Neuronal stem cell (in vitro differentiated cells): ENCODE data around the gene MYO5A.
"Not testable (repeated sequence)": the region's sequence is repeated elsewhere in the genome, so short reads cannot be mapped to it uniquely, and the experiment has no call there.

ENCODE experiments used
- DNase-seq: peaks from one replicate; pipeline ENCODE4 v3.0.0-alpha.2; 2013; ENCODE audit warnings: low spot score
- H2AFZ ChIP-seq: one replicate; pipeline ENCODE4 v1.6.1; 2013; ENCODE audit warnings: mild to moderate bottlenecking, low read length, inconsistent platforms
- H2AK5ac ChIP-seq: 2 replicates; pipeline ENCODE4 v1.6.1; 2013; ENCODE audit warnings: low read depth, mild to moderate bottlenecking, inconsistent platforms, low read length, moderate library complexity, mixed read lengths
- H2BK120ac ChIP-seq: 2 replicates; pipeline ENCODE4 v1.6.1; 2013; ENCODE audit warnings: low read depth, mild to moderate bottlenecking, inconsistent platforms, low read length, moderate library complexity, mixed read lengths
- H2BK12ac ChIP-seq: one replicate; pipeline ENCODE4 v1.6.1; 2013; ENCODE audit warnings: low read length, inconsistent platforms
- H2BK15ac ChIP-seq: 2 replicates; pipeline ENCODE4 v1.6.1; 2013; ENCODE audit warnings: mild to moderate bottlenecking, low read length, inconsistent platforms, mixed read lengths
- H2BK5ac ChIP-seq: one replicate; pipeline ENCODE4 v1.6.1; 2013; ENCODE audit warnings: inconsistent platforms, mild to moderate bottlenecking, low read length, moderate library complexity
- H3K14ac ChIP-seq: one replicate; pipeline ENCODE4 v1.6.1; 2013; ENCODE audit warnings: low read length, inconsistent platforms
- H3K18ac ChIP-seq: 2 replicates; pipeline ENCODE4 v1.6.1; 2013; ENCODE audit warnings: low read length, inconsistent platforms
- H3K23ac ChIP-seq: 2 replicates; pipeline ENCODE4 v1.6.1; 2013; ENCODE audit warnings: low read depth, mild to moderate bottlenecking, mixed read lengths, low read length, inconsistent platforms; ENCODE audit not compliant: poor library complexity
- H3K27ac ChIP-seq: replicated peaks from 3 replicates; pipeline ENCODE4 v1.5.1; 2013; ENCODE audit warnings: low read length, inconsistent platforms
- H3K27me3 ChIP-seq, 3 experiments: 2 replicates each; pipeline ENCODE4 v1.6.1; 2013; ENCODE audit warnings: low read length in 3 of 3, mild to moderate bottlenecking in 2 of 3, inconsistent platforms in 1 of 3, low read depth in 1 of 3, mixed read lengths in 1 of 3, moderate library complexity in 1 of 3; ENCODE audit not compliant: control insufficient read depth in 3 of 3, insufficient read depth in 3 of 3
- H3K36me3 ChIP-seq, 2 donors: replicated peaks in 1 of 2; 2 replicates each; pipeline ENCODE4 v1.6.1; 2013; ENCODE audit warnings: low read length in 2 of 2; ENCODE audit not compliant: control insufficient read depth in 2 of 2, insufficient read depth in 2 of 2
- H3K4ac ChIP-seq: 2 replicates; pipeline ENCODE4 v1.6.1; 2013; ENCODE audit warnings: inconsistent platforms, mild to moderate bottlenecking, low read length, moderate library complexity
- H3K4me1 ChIP-seq, 2 donors: 1 replicate in 1 of 2; 2 replicates in 1 of 2; pipeline ENCODE4 v1.6.1; 2013; ENCODE audit warnings: low read length in 2 of 2, low read depth in 1 of 2; ENCODE audit not compliant: control insufficient read depth in 2 of 2, insufficient read depth in 1 of 2
- H3K4me2 ChIP-seq: one replicate; pipeline ENCODE4 v1.6.1; 2013; ENCODE audit warnings: mild to moderate bottlenecking, low read length, inconsistent platforms; ENCODE audit not compliant: insufficient read depth, poor library complexity, severe bottlenecking
- H3K4me3 ChIP-seq, 2 donors: 2 replicates each; pipeline ENCODE4 v1.5.1; 2013; ENCODE audit warnings: low read length in 2 of 2, mild to moderate bottlenecking in 2 of 2, inconsistent platforms in 1 of 2, moderate library complexity in 1 of 2
- H3K79me1 ChIP-seq: one replicate; pipeline ENCODE4 v1.6.1; 2013; ENCODE audit warnings: low read depth, mild to moderate bottlenecking, inconsistent platforms, low read length, moderate library complexity
- H3K9ac ChIP-seq: one replicate; pipeline ENCODE4 v1.6.1; 2013; ENCODE audit warnings: mild to moderate bottlenecking, low read depth, low read length, inconsistent platforms; ENCODE audit not compliant: poor library complexity
- H3K9me3 ChIP-seq, 2 donors: replicated peaks in 1 of 2; 2 replicates each; pipeline versions ENCODE3 to v1.6.1; 2013; ENCODE audit warnings: low read length in 2 of 2, mild to moderate bottlenecking in 2 of 2, inconsistent platforms in 1 of 2, low read depth in 1 of 2, mixed read lengths in 1 of 2, moderate library complexity in 1 of 2; ENCODE audit not compliant: control insufficient read depth in 2 of 2, insufficient read depth in 1 of 2
- H4K8ac ChIP-seq: one replicate; pipeline ENCODE4 v1.6.1; 2013; ENCODE audit warnings: low read depth, mild to moderate bottlenecking, inconsistent platforms, low read length, moderate library complexity
- H4K91ac ChIP-seq: one replicate; pipeline ENCODE4 v1.6.1; 2013; ENCODE audit warnings: low read length, low read depth, mild to moderate bottlenecking, inconsistent platforms; ENCODE audit not compliant: poor library complexity
- WGBS, 2 donors: extraction: QIAGEN DNeasy Blood & Tissue Kit; methylation state at CpG; one replicate each; pipeline ENCODE4 v1.1.7; 2013; ENCODE audit warnings: missing lambda C conversion rate in 2 of 2, mixed read lengths in 1 of 2; ENCODE audit not compliant: insufficient read length in 2 of 2, insufficient replicate concordance in 1 of 2; ENCODE audit errors: extremely low coverage in 2 of 2; 5-methylcytosine and 5-hydroxymethylcytosine counted together

Gene MYO5A

GRCh38 chr15:52489430-52489829, 39.2 kb downstream of the MYO5A start:
- H3K18ac ChIP-seq, H3K4me2 ChIP-seq, H3K14ac ChIP-seq, DNase-seq, H2BK12ac ChIP-seq, H2BK120ac ChIP-seq, H3K79me1 ChIP-seq, H3K27me3 ChIP-seq, H3K36me3 ChIP-seq, H4K8ac ChIP-seq, H4K91ac ChIP-seq, H3K4me3 ChIP-seq, H2AK5ac ChIP-seq, H2AFZ ChIP-seq, H2BK15ac ChIP-seq, H2BK5ac ChIP-seq, H3K27ac ChIP-seq, H3K9ac ChIP-seq, H3K4ac ChIP-seq, H3K23ac ChIP-seq, H3K9me3 ChIP-seq: not testable (repeated sequence)
- H3K4me1 ChIP-seq, result peaks cover 8 to 13% of the 10 kb centered on the region in 2 donors
- WGBS, 2 donors, result no CpG with 5 or more reads among the region's 4 CpGs

GRCh38 chr15:52488830-52489229, 39.9 kb downstream of the MYO5A start:
- no CpG with 5 or more reads among the region's 2 CpGs for WGBS, 2 donors
- peaks cover 8 to 13% of the 10 kb centered on the region in 2 donors for H3K4me1 ChIP-seq
- H3K14ac ChIP-seq, result no peak overlapping the region

GRCh38 chr15:52486003-52486996, 42.4 kb downstream of the MYO5A start:
- H2BK15ac ChIP-seq, result no peak overlapping the region
- H3K36me3 ChIP-seq, result no peaks in the 10 kb centered on the region

More at GRCh38 chr15:52488830-52489229, 39.9 kb downstream of the MYO5A start:
- Histone ChIP-seq H3K27me3 (no peaks in the 10 kb centered on the region), H2AK5ac (no peak overlapping the region), H3K27ac (no peak overlapping the region), H2BK15ac (no peak overlapping the region), H3K18ac (no peak overlapping the region), H3K4me2 (no peak overlapping the region), H3K4ac (no peak overlapping the region), H3K36me3 (no peaks in the 10 kb centered on the region), H3K4me3 (no peak overlapping the region), H3K9me3 (no peaks in the 10 kb centered on the region), H4K8ac (no peak overlapping the region), H2AFZ (no peak overlapping the region), H4K91ac (no peak overlapping the region), H2BK12ac (no peak overlapping the region), H3K23ac (no peak overlapping the region), H2BK120ac (no peak overlapping the region), H2BK5ac (no peak overlapping the region), H3K9ac (no peak overlapping the region), H3K79me1 (no peaks in the 10 kb centered on the region)
- no peak for DNase-seq

GRCh38 chr15:52485290-52485689, 43.4 kb downstream of the MYO5A start:
- H3K14ac ChIP-seq, result no peak overlapping the region
- no peak overlapping the region for H2AFZ ChIP-seq
- no peak overlapping the region for H2BK12ac ChIP-seq
- H3K18ac ChIP-seq, result no peak overlapping the region
- H2BK15ac ChIP-seq, result no peak overlapping the region
- no peaks in the 10 kb centered on the region for H3K27me3 ChIP-seq
- H3K4ac ChIP-seq, result no peak overlapping the region
- no peak overlapping the region for H2BK120ac ChIP-seq
- H3K4me2 ChIP-seq, result no peak overlapping the region
- no peaks in the 10 kb centered on the region for H3K9me3 ChIP-seq
- H2AK5ac ChIP-seq, result no peak overlapping the region
- no peak for DNase-seq
- H3K36me3 ChIP-seq, result no peaks in the 10 kb centered on the region
- no peak overlapping the region for H3K27ac ChIP-seq
- no peak overlapping the region for H2BK5ac ChIP-seq
- no peak overlapping the region for H3K4me3 ChIP-seq
- H3K79me1 ChIP-seq, result peaks cover under 1% of the 10 kb centered on the region
- H3K23ac ChIP-seq, result no peak overlapping the region
- H3K9ac ChIP-seq, result no peak overlapping the region
- H4K8ac ChIP-seq, result no peak overlapping the region
- H3K4me1 ChIP-seq, result peaks cover 8 to 13% of the 10 kb centered on the region in 2 donors
- no CpG with 5 or more reads among the region's 2 CpGs for WGBS, 2 donors
- no peak overlapping the region for H4K91ac ChIP-seq

More at GRCh38 chr15:52486003-52486996, 42.4 kb downstream of the MYO5A start:
- Histone ChIP-seq H3K14ac (no peak overlapping the region), H2BK120ac (no peak overlapping the region), H3K4me3 (peak overlapping the region in 1 of 2 donors; percentile 14), H3K9ac (no peak overlapping the region), H4K91ac (no peak overlapping the region), H3K79me1 (no peaks in the 10 kb centered on the region), H3K27me3 (no peaks in the 10 kb centered on the region), H3K4ac (no peak overlapping the region), H3K23ac (no peak overlapping the region), H3K4me1 (peaks cover 8 to 13% of the 10 kb centered on the region in 2 donors), H3K27ac (no peak overlapping the region), H3K18ac (no peak overlapping the region), H4K8ac (no peak overlapping the region), H3K9me3 (no peaks in the 10 kb centered on the region), H2BK5ac (no peak overlapping the region), H2AFZ (peak overlapping the region; percentile 75), H2BK12ac (no peak overlapping the region), H2AK5ac (no peak overlapping the region), H3K4me2 (no peak overlapping the region)
- DNase-seq, result peak; percentile 2
- 100% methylated on average over 1 to 2 of the region's 11 CpGs for WGBS, 2 donors
